NCI-H446 treated with DMSO at 0.1 percent for 48 hours (cell line): ENCODE measurements around the gene NPIPA1.
"Not testable (repeated sequence)": the region's sequence is repeated elsewhere in the genome, so short reads cannot be mapped to it uniquely, and the experiment has no call there.

Experiments
- DNase-seq: peaks from one replicate; lab custom pipeline; 2025; lab: John Stamatoyannopoulos, UW

Gene NPIPA1

DNA sequence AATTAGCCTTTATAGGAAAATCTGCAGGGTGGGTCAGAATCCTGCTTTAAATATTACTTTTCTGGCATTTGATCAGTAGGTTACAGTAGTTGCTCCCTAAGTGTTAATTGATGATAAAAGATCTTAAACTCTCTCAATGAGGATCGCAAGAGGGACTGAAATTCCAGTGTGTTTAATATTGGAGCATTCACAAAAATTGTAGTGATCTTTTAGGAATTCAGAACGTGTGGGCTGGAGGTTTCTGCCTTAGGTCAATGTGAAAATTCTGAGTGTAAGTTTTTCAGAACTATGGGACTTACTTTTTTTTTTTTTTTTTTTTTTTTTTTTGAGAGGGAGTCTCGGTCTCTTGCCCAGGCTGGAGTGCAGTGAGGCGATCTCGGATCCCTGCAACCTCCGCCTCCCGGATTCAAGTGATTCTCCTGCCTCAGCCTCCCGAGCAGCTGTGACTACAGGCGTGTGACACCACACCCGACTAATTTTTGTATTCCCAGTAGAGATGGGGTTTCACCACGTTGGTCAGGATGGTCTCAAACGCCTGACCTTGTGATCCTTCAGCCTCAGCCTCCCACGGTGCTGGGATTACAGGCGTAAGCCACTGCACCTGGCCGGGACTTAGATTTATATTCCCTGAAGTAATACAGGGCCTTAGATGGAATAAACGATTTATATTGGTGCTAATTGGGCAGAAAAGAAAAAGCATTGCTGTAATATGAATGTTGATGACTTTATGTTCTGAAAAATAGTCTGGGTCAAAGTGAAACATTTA, 39.9 kb downstream of the NPIPA1 start:
- DNase-seq, result not testable (repeated sequence)

DNA sequence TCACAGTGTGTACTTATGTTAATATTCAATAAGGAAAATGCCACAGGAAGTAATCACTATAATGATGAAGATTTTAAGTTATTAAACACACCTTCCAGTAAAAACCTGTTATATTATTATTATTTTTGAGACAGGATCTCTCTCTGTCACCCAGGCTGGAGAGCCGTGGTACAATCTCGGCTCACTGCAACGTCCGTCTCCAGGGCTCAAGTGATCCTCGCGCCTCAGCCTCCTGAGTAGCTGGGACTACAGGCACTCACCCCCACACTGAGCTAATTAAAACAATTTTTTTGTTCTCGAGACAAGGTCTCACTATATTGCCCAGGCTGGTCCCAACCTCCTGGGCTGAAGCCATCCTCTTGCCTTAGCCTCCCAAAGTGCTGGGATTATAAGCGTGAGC, 41.0 kb downstream of the NPIPA1 start:
- not testable (repeated sequence) for DNase-seq

DNA sequence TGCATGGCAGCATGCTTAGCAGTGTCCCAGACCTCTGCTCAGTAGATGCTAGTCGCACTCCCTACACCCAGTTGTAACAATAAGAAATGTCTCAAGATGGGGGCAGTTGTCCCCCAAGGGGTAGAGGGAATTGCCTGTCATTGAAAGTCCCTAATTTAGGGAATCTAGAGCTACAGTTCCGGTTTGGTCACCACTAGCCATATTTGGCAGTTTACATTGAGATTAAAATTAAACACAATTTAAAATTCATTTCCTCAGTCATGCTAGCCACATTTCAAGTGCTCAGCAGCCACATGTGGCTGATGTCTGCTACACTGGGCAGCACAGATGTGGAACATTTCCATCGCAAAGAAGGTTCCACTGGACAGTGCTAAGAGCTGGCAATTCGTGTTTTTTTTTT, 41.7 kb downstream of the NPIPA1 start:
- not testable (repeated sequence) for DNase-seq

DNA sequence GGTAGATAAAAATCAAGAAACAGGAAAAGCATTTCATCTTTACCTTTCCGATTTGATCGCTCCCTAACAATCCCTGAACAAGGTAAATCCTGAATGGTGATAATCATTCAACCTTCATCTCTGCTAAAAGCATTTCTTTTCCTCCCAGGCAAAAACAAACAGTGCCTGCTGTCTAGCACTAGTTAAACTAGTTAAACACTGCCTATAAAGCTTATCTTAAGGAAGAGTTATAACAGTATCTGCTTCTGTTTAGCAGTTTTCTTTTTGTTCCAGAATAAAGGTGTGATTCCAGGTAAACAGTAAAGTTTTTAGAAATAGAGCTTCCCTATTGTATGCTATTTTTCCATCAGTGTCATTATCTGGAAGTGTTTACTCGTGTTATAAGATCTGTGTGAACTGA, 44.0 kb downstream of the NPIPA1 start:
- not testable (repeated sequence) for DNase-seq

DNA sequence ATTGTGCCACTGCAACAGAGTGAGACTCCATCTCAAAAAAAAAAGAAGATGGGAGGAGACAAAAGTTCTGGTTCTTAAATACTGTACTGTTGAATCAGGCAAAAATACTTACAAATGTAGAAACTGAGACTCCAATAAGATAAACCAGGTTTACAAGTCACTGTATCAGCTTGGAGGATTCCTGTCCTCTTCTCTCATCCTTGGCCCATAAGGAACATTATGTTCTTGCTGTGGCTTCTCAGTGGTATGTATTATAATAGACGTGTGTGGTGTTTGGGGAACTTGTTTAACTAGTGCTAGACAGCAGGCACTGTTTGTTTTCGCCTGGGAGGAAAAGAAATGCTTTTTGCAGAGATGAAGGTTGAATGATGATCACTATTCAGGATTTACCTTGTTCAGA, 45.3 kb downstream of the NPIPA1 start:
- DNase-seq, result not testable (repeated sequence)

DNA sequence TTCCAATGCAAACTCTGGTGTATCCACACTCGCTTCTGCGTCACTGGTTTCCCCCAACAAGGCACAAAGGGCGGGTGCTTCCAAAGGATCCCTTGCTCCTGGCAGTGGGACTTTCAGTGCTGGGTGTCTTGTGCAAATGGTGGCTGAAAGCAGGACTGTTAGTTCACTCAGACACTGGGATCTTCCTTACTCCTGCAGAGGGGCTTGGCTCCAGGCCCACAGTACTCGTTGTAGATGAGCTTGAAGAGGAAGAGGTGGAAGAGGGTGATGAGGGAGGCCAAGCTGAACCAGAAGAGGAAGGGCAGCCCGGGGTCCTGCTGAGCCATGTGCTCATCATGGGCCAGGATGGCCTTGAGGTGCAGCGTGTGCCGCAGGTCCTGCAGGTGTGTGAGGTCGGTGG, 50.8 kb downstream of the NPIPA1 start:
- not testable (repeated sequence) for DNase-seq

DNA sequence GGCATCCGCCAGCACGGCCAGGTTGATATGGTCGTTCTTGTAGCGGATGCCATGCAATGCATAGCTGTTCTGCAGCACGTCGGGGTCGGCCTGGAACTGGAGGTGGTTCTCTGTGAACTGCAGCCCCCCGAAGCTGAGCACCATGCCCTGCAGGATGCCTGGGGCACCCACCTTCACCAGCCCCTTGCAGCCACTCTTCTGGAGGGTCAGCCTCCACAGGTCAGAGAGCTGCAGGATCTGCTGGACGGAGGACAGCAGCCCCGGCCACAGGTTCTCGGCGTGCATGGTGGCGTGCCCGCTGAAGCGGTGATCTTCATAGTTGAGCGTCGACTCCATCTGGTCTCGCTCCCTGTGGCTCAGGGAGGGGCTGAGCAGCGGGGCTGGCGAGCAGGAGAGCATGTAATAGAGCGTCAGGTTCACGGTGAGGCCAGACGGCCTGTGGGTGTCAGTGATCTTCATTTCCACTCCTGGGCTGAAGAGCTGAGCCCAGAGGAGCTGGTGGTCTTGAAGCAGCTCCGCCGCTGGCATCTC, 51.5 kb downstream of the NPIPA1 start:
- DNase-seq, result not testable (repeated sequence)

DNA sequence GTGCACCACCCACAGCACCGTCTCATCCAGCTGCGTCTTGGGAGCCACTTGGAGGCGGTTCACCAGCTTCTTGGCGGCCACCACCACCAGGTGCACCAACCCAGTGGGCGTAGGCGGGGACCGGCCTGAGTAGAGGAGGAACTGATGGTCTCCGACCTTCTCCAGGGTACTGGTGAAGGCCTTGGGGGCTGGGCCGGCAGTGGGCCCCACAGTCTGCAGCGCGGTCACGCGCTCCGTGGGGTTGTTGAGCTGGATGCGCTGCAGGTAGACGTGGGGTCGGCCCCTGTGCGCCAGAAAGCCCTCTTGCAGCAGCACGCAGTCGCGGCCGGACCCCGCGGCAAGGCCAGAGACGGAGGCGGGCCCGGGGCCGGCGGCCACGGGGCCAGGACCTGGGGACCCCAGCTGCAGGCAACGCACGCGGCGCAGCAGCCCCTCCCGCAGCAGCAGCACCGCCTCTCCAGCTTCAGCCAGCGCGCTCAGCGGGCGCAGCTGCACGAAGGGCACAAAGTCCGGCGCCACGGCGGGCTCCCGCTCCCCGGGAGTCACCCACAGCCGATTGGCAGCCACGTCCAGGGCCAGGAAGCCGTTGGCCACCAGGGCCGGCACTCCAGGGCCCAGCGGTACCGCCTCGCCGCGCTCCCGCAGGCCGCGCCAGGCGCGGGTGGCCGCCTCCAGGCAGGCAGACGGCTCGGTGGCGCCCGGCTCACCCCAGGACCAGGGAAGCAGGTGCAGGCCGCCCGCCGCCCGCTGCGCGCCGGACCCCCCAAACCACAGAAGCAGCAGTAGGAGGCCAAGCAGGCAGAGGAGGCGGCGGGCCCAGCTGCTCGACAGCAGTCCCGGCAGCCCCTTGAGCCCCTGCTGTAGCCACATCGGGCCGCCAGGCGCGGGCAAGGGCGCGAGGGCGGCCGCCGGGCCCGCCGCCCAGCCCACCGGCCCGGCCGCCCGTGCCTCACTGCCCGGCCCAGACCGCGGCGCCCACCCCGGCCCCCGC, 52.3 kb downstream of the NPIPA1 start:
- DNase-seq, result not testable (repeated sequence)

DNA sequence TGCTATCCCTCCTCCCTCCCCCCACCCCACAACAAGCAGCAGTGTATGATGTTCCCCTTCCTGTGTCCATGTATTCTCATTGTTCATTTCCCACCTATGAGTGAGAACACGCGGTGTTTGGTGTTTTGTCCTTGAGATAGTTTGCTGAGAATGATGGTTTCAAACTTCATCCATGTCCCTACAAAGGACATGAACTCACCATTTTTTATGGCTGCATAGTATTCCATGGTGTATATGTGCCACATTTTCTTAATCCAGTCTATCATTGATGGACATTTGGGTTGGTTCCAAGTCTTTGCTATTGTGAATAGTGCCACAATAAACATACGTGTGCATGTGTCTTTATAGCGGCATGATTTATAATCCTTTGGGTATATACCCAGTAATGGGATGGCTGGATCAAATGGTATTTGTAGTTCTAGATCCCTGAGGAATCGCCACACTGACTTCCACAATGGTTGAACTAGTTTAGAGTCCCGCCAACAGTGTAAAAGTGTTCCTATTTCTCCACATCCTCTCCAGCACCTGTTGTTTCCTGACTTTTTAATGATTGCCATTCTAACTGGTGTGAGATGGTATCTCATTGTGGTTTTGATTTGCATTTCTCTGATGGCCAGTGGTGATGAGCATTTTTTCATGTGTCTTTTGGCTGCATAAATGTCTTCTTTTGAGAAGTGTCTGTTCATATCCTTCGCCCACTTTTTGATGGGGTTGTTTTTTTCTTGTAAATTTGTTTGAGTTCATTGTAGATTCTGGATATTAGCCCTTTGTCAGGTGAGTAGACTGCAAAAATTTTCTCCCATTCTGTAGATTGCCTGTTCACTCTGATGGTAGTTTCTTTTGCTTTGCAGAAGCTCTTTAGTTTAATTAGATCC, 56.3 kb downstream of the NPIPA1 start:
- not testable (repeated sequence) for DNase-seq

DNA sequence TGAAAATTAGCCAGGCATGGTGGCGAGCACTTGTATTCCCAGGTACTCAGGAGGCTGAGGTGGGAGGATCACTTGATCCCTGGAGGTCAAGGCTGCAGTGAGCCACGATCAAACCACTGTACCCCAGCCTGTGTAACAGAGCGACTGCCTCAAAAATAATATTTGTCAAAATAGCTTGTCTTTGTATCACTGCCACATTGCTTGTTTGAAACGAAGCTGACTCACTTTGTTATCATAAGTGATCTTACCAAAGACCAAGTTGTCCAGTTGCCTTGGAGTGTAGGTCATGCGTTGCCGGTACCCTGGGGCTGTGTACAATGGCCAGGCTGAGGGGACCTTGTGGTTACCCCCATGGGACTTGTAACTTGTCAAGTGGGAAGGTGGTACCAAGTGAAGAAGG, 59.5 kb downstream of the NPIPA1 start:
- DNase-seq, result not testable (repeated sequence)

DNA sequence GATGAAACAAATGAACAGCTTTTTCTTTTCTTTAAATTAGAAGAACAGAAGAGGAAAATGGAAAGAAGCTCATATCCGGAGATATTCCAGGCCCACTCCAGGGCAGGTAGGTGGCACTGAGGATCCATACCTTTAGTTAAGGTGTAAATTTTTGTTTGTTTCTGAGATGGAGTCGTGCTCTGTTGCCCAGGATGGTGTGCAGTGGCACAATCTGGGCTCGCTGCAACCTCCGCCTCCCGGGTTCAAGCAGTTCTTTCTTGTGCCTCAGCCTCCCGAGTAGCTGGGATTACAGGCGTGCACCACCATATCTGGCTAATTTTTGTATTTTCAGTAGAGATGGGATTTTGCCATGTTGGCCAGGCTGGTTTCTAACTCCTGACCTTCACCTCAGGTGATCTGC, 61.1 kb downstream of the NPIPA1 start:
- DNase-seq, result not testable (repeated sequence)

DNA sequence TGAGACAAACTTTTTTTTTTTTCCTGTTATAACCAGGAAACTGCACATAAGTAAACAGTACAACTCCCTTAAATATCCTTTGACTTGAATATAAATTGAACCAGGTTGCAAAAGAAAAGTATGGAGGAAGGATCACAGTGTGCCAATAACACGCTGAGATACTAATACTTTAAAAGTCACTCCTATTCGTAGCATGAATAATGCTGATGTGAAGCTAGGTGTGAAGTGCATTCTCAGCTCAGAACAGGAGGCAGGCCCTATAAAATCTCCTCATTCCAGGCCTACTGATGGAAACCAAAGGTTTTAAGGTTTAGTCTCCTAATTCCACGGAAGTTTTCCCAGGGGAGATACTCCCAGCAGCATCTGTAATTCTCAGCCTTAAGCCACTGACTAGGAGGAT, 62.6 kb downstream of the NPIPA1 start:
- not testable (repeated sequence) for DNase-seq
